Smooth muscle cell (in vitro differentiated cells): Measurements from ENCODE around the gene C17orf75. TPM values are rescaled to one million over a fixed set of nuclear protein-coding genes. Genes with fewer than 3 reads are reported as not detected.
A peak's percentile ranks its signal among the peaks of the same experiment; 100 is the strongest.
"Not testable (repeated sequence)": the region's sequence is repeated elsewhere in the genome, so short reads cannot be mapped to it uniquely, and the experiment has no call there.

ENCODE experiments used
- DNase-seq: peaks from one replicate; lab custom pipeline; 2025; ENCODE audit not compliant: unreplicated experiment; lab: John Stamatoyannopoulos, UW
- H2AFZ ChIP-seq: fragments of 200-600 bp; sonication (generic); 2 replicates; pipeline ENCODE4 v1.6.0; 2016; ENCODE audit warnings: antibody characterized with exemption, low read depth, mild to moderate bottlenecking
- H3F3A ChIP-seq: fragments of 200-600 bp; sonication (generic); 2 replicates; pipeline ENCODE4 v1.6.0; 2017; ENCODE audit warnings: antibody characterized with exemption, low read depth
- H3K27ac ChIP-seq: fragments of 200-600 bp; sonication (generic); 2 replicates; pipeline ENCODE4 v1.5.1; 2016; ENCODE audit warnings: low read depth, mild to moderate bottlenecking
- H3K27me3 ChIP-seq: fragments of 200-600 bp; sonication (generic); 2 replicates; pipeline ENCODE4 v1.6.1; 2016; ENCODE audit warnings: low read depth, mild to moderate bottlenecking
- H3K36me3 ChIP-seq: fragments of 200-600 bp; sonication (generic); 2 replicates; pipeline ENCODE4 v1.5.1; 2016; ENCODE audit warnings: low read depth
- H3K4me1 ChIP-seq: fragments of 200-600 bp; sonication (generic); 2 replicates; pipeline ENCODE4 v1.5.1; 2016; ENCODE audit warnings: low read depth
- H3K4me2 ChIP-seq: fragments of 200-600 bp; sonication (generic); 2 replicates; pipeline ENCODE4 v1.6.0; 2016; ENCODE audit warnings: mild to moderate bottlenecking
- H3K4me3 ChIP-seq: fragments of 200-600 bp; sonication (generic); 2 replicates; pipeline ENCODE4 v1.5.1; 2016; ENCODE audit warnings: mild to moderate bottlenecking
- H3K79me2 ChIP-seq: fragments of 200-600 bp; sonication (generic); 2 replicates; pipeline ENCODE4 v1.6.0; 2016; ENCODE audit warnings: low read depth, mild to moderate bottlenecking
- H3K9ac ChIP-seq: fragments of 200-600 bp; sonication (generic); 2 replicates; pipeline ENCODE4 v1.6.0; 2016; ENCODE audit warnings: low read depth
- H3K9me3 ChIP-seq: fragments of 200-600 bp; sonication (generic); replicated peaks from 2 replicates; pipeline ENCODE4 v1.5.1; 2016; ENCODE audit warnings: low read depth
- H4K20me1 ChIP-seq: fragments of 200-600 bp; sonication (generic); 2 replicates; pipeline ENCODE4 v1.6.0; 2016; ENCODE audit warnings: low read depth
- WGBS: methylation state at CpG from one replicate; pipeline ENCODE4 v1.1.7; 2016; ENCODE audit warnings: low lambda C conversion rate; 5-methylcytosine and 5-hydroxymethylcytosine counted together
- polyA plus RNA-seq: library from polyadenylated mRNA; unstranded; fragments of >200 nt; fragmentation: Nextera tagmentation; extraction: Ambion mirVana; gene quantifications from 2 replicates; pipeline ENCODE4 v1.2.1, GENCODE V29; 2016
- total RNA-seq: library from RNA; depleted of rRNA; stranded (reverse); fragments of >200 nt; gene quantifications from 2 replicates; pipeline ENCODE4 v1.2.3, GENCODE V29; 2014
- TF ChIP-seq, protein P1 (sequence below): fragments of 200-600 bp; sonication (generic); IDR thresholded peaks from 2 replicates; pipeline ENCODE4 v1.5.1; 2017; ENCODE audit warnings: borderline replicate concordance, mild to moderate bottlenecking, antibody characterized with exemption; ENCODE audit not compliant: insufficient read depth, poor library complexity, severe bottlenecking

Gene C17orf75
- total and polyA plus RNA-seq, 2 experiments from 2014 or later = 10.2 to 15.2 TPM

DNA sequence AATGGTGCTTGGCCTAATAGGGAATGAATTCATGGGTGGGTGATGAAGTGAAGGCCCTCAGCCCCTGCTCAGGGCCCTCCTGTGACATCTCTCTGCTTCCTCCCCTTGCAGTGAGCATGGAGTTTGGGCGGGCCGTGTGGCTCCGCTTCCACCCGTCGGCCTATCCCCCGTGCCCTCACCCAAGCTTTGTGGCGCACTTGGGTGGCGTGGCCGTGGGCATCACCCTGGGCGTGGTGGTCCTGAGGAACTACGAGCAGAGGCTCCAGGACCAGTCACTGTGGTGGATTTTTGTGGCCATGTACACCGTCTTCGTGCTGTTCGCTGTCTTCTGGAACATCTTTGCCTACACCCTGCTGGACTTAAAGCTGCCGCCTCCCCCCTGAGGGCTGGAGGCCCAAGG, 21.1 kb downstream of the C17orf75 start:
- H3K4me3 ChIP-seq = no peak overlapping the region
- H2AFZ ChIP-seq = no peak overlapping the region
- no peaks in the 10 kb centered on the region for H3F3A ChIP-seq
- H3K79me2 ChIP-seq = no peaks in the 10 kb centered on the region
- peaks cover 10% of the 10 kb centered on the region for H3K4me1 ChIP-seq
- peaks cover 11% of the 10 kb centered on the region for H3K27me3 ChIP-seq
- H3K9me3 ChIP-seq = no peaks in the 10 kb centered on the region
- H3K4me2 ChIP-seq = no peak overlapping the region
- no peak overlapping the region for H3K27ac ChIP-seq
- 89% methylated on average over 15 of the region's 15 CpGs for WGBS
- TF ChIP-seq, protein P1, sequence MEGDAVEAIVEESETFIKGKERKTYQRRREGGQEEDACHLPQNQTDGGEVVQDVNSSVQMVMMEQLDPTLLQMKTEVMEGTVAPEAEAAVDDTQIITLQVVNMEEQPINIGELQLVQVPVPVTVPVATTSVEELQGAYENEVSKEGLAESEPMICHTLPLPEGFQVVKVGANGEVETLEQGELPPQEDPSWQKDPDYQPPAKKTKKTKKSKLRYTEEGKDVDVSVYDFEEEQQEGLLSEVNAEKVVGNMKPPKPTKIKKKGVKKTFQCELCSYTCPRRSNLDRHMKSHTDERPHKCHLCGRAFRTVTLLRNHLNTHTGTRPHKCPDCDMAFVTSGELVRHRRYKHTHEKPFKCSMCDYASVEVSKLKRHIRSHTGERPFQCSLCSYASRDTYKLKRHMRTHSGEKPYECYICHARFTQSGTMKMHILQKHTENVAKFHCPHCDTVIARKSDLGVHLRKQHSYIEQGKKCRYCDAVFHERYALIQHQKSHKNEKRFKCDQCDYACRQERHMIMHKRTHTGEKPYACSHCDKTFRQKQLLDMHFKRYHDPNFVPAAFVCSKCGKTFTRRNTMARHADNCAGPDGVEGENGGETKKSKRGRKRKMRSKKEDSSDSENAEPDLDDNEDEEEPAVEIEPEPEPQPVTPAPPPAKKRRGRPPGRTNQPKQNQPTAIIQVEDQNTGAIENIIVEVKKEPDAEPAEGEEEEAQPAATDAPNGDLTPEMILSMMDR = no peak
- DNase-seq = no peak
- H3K9ac ChIP-seq = no peak overlapping the region
- no peaks in the 10 kb centered on the region for H4K20me1 ChIP-seq
- H3K36me3 ChIP-seq = no peaks in the 10 kb centered on the region

DNA sequence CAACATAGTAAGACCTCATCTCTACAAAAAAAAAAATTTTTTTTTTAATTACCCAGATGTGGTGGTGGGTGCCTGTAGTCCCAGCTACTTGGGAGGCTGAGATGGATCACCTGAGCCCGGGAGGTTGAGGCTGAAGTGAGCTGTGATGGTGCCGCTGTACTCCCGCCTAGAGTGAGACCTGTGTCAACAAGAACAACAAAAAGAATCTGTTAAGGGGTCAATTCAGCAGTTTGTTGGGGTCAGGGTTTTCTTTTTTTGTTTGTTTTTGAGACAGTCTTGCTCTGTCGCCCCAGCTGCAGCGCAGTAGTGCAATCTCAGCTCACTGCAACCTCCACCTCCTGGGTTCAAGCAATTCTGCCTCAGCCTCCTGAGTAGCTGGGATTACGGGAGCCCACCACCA, 21.9 kb downstream of the C17orf75 start:
- H3K9ac ChIP-seq, H3K36me3 ChIP-seq, H3K4me2 ChIP-seq, H2AFZ ChIP-seq, H3K27ac ChIP-seq, H4K20me1 ChIP-seq, H3K9me3 ChIP-seq, H3K79me2 ChIP-seq, H3K4me3 ChIP-seq, H3K4me1 ChIP-seq, DNase-seq, H3F3A ChIP-seq: not testable (repeated sequence)
- WGBS = 96% methylated on average over 6 of the region's 6 CpGs
- H3K27me3 ChIP-seq = peaks cover 19% of the 10 kb centered on the region

DNA sequence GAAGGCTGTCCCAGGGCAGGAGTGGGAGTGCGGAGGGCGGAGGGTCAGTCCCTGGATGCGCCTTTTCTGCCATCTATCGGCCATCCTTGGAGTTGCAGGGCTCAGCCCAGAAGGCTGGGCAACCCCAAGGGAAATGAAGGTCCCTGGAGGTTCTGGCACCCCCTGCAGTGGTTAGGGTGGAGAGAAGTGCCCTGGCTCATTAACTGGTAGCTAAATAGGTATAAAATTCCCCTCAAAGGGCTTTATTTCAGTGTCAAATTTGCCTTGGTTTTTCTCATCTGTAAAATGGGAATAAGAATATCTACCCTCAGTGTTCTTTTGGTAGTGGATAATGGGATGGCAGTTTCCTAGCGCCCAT, 22.4 kb downstream of the C17orf75 start:
- Histone ChIP-seq H3K4me2 (no peak overlapping the region), H3K9me3 (no peaks in the 10 kb centered on the region), H3K27ac (no peak overlapping the region), H3F3A (no peaks in the 10 kb centered on the region), H3K27me3 (peaks cover 24% of the 10 kb centered on the region), H2AFZ (no peak overlapping the region), H3K9ac (no peak overlapping the region), H3K36me3 (no peaks in the 10 kb centered on the region), H3K4me1 (peaks cover 10% of the 10 kb centered on the region), H3K4me3 (no peak overlapping the region), H4K20me1 (no peaks in the 10 kb centered on the region), H3K79me2 (no peaks in the 10 kb centered on the region)
- TF ChIP-seq, protein P1 = peak; percentile 94
- DNase-seq = peak; percentile 20
- WGBS = 20% methylated on average over 5 of the region's 5 CpGs

DNA sequence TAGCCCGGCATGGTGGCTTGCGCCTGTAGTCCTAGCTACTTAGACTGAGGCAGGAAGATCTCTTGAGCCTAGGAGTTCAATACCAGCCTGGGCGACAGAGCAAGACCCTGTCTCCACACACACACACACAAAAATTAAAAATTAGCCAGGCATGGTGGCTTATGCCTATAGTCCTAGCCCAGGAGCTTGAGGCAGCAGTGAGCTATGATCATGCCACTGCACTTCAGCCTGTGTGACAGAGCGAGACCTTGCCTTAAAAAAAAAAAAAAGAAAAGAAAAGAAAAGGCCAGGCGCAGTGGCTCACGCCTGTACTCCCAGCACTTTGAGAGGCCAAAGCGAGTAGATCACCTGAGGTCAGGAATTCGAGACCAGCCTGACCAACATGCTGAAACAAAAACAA, 23.9 kb downstream of the C17orf75 start:
- Histone ChIP-seq H3K27ac (no peak overlapping the region), H3K4me3 (no peak overlapping the region), H3K9me3 (no peaks in the 10 kb centered on the region), H3K9ac (no peak overlapping the region), H3K4me2 (no peak overlapping the region), H2AFZ (no peak overlapping the region), H3F3A (no peaks in the 10 kb centered on the region), H3K27me3 (peaks cover 31% of the 10 kb centered on the region), H3K36me3 (no peaks in the 10 kb centered on the region), H3K79me2 (no peaks in the 10 kb centered on the region), H4K20me1 (no peaks in the 10 kb centered on the region), H3K4me1 (no peaks in the 10 kb centered on the region)
- TF ChIP-seq, protein P1 = no peak
- WGBS = 91% methylated on average over 8 of the region's 8 CpGs
- no peak for DNase-seq
